GF-D8 (cell line): ENCODE data around the gene SAP30BP.

Experiments used
- DNase-seq: peaks from one replicate; lab custom pipeline; 2025; lab: John Stamatoyannopoulos, UW

Gene SAP30BP

DNA sequence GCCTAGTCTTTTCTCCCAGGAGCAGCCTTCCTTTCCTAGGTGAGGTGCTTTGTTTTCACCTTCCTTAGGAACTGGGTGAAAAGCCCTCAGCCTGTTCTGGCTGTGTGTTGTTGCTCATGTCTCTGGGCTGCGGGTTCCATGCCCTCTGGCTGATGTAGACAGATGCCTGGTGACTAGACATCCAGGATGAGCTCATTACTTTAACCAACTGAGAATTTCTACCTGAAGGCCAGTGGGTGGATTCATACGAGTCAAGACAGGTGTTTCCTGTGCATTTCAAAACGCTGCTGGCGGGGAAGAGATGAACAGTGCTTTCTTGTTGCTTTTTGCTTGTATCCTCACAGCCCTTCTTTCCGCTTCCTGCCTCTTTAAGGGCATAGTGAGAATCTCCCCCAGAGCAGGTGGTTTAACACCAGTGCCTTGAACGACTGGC lies 22.3 kb downstream of the SAP30BP start:
- peak; percentile 84 for DNase-seq

DNA sequence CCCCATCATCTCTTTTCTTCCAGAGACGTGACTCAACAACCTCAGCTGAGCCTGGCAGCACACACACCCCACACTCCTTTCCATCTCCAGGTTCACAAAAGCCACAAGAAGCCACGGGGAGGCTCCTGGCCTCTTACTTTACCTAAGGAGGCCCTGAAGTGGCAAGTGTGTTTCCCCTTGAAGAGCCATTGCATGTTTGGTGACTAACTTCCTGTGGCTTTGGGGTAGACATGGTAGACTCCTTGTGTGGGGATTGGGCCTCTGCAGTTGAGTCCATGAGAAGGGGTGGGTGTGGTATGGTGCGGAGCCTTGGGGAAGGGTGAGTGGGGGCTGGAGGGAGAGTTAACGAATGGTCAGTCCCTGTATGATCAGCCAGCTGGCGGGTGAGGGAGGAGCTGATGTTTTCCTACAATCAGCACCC lies 24.2 kb downstream of the SAP30BP start:
- no peak for DNase-seq

- DNase-seq: no peak
These were observed 24.9 kb downstream of the SAP30BP start for GRCh38 chr17:75691801-75692626.

DNA sequence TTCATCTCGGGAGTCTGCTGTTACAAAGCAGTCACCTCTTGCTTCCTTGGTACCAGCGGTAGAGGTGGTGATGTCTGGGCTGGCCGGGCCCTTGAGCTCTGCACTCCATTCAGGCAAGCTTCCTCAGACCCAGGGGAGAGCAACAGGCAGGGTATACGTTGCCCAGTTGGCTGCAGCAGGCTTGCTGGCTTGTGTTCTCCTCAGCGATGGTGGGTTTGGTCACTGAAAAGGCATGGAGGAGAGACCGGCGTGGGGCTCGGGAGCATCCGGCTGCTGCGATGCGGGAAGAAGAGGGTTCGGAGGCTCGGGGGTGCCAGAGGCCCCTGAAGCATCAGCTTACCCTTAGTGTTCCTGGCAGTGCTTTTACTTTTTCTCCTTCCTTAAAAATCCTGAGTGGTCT lies 25.8 kb downstream of the SAP30BP start:
- no peak for DNase-seq

GRCh38 chr17:75693500-75694481 lies 26.7 kb downstream of the SAP30BP start:
- no peak for DNase-seq

GRCh38 chr17:75694536-75694935 lies 27.4 kb downstream of the SAP30BP start:
- DNase-seq: no peak

DNA sequence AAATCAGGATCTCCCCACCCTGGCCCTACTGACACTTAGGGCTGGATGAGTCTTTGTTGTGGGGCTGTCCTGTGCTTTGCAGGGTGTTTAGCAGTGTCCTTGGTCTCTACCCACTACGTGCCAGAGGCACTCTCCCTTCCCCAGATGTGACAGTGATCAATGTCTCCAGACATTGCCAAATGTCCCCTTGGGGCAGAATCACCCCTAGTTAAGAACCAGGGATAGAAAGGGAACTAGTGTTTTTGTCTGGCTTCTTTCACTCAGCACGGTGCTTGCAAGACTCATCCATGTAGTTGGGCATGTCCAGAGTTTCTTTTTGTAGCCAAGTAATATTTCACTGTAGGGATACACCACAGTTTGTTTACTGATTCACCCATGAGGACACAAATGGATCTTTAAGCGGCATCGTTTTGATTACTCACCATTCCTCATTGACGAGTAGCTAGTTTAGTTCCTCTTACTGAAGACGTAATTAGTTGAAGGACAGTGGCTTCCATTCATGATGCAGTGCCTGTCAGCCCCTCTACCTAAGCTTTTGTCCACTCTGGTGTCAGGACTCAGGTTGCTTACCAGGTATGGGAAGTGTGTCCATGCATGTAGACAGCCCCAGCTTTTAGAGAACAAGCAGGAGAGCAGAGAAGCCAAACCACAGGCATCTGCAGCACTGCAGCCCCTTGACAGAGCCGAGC lies 28.1 kb downstream of the SAP30BP start:
- DNase-seq: no peak

DNA sequence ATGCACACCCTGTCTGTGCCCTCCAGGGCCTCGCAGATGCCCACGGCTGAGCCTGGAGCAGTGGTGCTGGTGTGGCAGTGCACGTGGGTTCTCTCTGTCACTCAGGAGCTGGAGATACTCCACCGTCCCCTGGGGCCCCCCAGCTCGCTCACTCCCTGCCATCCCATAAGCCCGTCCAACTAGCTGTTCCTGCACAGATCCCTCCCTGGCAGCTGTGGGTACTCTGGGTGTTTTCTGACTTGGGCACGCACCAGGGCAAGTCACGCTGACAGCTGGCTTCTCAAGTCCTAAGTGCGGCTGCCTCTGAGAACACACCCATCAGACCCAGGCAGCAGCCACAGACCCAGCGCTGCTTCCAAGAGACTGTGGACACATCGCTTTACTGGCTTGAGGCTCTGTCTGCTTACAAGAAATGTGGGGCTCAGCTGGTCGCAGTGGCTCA lies 28.7 kb downstream of the SAP30BP start:
- no peak for DNase-seq

DNA sequence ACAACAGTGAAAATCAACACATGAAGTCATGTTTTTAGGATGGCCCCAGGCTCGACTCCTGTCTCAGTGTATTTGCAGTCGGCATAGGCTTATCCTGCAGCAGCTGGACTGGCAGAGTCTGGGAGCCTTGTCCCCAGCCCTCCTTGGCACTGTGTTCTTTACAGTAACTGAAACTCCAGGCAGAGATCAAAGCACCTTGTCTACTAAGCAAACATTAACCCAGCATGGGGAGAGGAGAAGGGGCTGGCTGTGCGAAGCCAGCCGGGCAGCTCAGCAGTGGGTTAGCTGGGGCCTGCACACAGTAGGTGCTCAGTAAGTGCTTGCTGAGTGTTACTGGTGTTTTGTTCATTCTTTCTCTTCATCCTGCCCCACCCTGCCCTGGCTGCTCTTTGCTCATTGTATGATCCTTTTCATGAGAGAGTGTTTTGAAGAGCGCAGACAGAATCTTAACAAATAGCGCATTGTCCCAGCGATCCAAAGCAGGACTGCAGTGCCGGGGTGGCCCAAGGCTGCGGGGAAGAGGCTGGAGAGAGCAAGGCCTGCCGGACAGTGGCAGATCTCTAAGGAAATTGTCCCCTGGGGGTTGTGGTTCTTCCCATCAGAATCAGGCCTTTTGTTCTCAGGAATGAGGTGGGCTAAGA lies 30.6 kb downstream of the SAP30BP start:
- no peak for DNase-seq

GRCh38 chr17:75698659-75699058 lies 31.5 kb downstream of the SAP30BP start:
- no peak for DNase-seq

GRCh38 chr17:75701288-75701687 lies 34.1 kb downstream of the SAP30BP start:
- no peak for DNase-seq

- no peak for DNase-seq
These were observed 36.1 kb downstream of the SAP30BP start for GRCh38 chr17:75703191-75703590.

DNA sequence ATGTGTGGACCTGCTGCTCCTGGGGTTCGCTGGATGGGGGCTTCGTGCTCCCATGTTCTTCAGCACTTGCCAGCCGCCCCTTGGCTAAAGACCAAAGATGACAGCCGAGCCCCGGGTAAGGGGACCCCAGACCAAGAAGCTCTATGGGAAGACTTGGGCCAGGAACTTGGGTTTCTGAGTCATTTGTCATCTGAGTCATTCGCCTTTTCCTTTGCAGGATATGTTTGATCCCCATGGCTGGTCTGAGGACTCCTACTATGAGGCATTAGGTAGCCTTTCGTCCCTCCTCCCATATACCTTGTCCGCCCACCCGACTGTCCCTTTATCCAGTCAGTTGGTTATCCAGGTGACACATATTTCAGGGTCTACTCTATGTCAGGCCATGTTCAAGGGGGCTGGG lies 36.5 kb downstream of the SAP30BP start:
- no peak for DNase-seq

DNA sequence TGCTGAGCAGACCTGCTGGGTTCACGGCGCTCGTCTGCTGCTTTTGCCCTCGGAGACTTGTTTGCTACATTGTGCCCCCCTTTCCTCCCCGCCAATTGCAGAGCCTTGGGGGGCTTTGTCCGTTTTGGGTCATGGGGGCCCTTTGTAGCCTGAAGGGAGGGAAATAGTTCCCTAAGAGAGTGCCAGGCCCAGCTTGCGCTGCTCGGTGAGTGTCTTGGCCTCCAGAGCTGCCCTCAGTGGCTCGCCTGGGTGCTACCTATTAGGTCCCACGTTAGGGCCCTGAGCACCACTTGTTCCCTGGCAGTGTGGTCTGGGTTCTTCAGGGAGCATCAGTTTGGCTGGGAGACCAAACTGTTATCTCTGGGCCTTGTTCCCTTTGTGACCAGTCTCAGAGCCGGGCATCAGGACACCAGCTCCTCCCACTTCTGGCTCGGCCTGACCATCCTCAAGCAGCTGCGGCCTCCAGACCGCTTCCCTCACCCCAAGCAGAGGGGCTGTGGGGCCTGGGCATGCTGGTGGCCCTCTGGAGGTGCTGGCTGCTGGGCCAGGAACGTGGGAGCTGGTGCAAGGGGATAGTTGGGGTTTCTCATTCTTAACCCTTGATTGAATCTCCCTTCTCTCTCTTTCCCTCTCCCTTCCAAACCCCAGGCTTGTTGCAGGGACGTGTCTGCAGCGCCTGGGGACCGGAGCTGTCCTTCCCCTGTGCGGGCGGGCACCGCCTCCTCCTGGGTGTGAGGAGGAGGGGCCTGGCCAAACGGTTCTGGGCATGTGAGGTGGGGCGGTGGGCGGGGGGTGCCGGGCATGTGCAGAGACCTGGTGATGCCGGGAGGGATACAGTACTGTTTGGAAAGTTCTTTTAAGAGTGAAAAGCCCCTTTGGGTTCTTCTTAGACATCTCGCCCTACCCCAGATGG lies 38.1 kb downstream of the SAP30BP start:
- DNase-seq: no peak

DNA sequence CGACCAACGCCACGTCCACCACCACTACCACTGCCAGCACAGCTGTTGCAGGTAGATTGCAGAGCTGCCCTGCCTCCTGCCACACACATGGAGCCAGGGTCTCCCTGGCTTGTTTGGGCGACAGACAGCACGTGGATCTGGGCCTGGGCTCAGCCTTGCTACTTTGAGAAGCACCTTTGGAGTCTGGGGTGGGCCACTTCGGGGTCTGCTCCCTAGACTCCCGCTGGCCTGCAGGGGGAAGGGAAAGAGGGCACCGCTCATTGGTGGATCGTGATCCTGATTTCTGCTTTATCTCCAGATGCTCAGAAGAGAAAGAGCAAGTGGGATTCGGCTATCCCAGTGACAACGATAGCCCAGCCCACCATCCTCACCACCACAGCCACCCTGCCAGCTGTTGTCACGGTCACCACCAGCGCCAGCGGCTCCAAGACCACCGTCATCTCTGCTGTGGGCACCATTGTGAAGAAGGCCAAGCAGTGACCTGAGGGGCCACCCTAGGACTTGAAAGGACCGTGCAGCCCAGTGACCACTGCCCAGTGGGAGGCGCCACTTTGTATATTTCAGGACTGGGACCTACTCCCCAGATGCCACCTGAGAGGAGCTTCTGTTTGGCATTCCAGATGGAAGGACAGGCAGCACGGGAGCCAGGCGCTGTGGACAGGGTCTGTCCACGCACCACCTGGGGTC lies 39.0 kb downstream of the SAP30BP start:
- no peak for DNase-seq

DNA sequence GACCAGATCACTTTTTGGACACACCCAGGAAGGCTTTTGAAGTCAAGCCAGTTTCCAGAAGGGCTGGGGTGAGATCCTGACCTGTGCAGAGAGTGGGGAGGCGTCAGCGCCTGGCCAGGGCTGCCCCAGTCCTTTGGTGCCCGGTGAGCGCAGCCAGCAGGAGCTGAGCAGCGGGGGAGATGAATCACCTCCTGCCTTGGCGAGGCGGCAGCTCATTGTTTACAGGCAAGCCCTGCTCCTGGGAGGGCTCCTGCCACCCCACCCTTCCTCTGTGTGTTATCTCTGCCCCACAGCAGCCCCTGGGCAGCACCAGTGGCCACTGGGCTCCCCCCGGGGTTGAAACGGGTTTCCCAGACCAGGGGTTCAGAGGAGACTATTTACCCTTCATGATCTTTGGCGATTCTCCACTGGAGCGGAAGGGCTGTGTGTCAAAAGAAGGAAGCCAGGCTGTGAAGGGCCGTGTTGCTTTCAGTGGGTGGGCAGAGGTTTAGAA lies 40.0 kb downstream of the SAP30BP start:
- no peak for DNase-seq

DNA sequence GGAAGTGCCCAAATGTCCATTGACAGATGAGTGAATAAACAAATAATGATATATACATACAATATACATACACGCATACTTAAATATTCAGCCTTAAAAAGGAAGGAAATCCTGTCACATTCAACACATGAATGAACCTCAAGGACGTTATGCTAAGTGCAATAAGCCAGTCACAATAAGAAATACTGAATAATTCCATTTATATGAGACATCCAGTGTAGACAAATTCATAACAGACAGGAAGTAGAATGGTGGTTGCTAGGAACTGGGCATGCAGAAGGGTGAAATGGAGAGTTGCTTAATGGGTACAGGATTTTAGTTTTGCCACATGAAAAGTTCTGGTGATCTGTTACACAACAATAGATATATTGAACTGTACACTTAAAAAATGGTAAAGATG lies 45.3 kb downstream of the SAP30BP start:
- no peak for DNase-seq

- DNase-seq: no peak
These were observed 52.6 kb downstream of the SAP30BP start for GRCh38 chr17:75719732-75720131.

DNA sequence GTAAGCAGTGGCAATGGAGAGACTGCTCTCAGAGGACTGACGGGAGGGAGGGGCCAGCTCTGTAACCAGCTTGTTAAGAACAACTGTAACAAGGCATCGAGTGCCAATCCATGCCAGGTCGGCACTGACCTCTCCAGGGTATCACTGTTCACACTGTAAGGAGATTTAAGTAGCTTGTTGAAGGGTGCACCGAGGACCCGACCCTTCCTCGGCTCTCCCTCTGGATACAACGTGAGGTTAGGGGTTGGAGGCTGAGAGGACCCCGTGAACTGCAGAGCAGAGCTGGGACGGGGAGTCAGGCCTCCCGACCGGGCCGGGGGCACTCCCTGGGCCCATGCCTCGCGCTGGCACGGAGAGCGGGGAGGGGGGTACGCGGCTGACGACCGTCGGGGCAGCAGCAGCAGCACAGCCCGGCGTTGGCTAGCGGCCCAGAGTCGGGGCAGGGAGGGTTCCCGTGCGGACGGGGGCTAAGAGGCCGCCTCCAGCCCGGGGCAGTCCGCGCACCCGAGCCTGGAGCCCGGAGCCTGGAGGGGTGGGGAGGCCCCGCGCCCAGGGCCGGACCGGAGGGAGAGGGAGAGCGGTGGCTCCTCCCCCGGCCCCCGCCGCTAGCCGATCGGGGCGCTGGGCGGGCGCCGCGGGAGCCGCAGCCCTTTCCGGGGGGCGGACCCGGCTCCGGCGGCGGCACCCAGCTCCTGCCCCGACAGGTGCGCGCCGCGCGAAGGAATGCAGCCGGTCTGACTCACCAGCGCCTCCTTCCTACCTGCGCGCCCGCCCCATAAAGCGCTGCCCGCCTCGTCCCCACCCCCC lies 53.7 kb downstream of the SAP30BP start, which contains the start of gene ITGB4:
Gene ITGB4, plus strand, starts transcription at position 804 of the 807 bp plus-strand sequence. CDS start 3,245 bp downstream, outside the sequence.
- no peak for DNase-seq
